Brain pericyte (primary cell): ENCODE data around the gene SMYD3.

ENCODE experiments used
- DNase-seq: peaks from one replicate; pipeline ENCODE4 v3.0.0-alpha.2; 2012; ENCODE audit warnings: low read depth, low spot score

The SMYD3 gene

DNA sequence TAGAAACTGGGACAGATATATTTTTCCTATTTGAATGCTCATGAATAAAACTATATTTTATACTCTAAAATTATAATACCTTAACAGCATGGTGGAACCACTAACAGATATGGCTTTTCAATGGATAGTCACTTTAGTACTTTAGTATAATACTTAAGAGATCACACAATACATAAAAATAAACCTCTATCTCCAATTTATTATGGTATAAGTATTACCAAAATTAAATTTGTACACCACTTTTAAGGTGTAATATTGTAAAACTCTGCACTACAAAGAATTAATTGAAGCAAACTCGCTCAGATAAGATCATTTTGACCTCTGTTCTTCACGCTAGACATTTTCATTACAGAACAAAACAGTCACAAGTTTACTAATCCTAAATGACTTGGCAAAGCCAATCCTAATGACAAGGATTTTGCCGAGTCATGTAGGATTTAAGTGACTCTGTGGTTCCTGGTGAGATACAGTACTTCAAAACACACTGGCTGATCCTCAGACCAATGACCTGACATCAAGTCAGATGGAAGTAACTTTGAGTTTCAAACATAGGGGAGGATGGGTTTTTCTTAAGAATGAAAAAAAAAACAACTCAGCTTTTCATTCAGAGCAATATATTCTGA is 200.6 kb downstream of the SMYD3 start:
- no peak for DNase-seq

DNA sequence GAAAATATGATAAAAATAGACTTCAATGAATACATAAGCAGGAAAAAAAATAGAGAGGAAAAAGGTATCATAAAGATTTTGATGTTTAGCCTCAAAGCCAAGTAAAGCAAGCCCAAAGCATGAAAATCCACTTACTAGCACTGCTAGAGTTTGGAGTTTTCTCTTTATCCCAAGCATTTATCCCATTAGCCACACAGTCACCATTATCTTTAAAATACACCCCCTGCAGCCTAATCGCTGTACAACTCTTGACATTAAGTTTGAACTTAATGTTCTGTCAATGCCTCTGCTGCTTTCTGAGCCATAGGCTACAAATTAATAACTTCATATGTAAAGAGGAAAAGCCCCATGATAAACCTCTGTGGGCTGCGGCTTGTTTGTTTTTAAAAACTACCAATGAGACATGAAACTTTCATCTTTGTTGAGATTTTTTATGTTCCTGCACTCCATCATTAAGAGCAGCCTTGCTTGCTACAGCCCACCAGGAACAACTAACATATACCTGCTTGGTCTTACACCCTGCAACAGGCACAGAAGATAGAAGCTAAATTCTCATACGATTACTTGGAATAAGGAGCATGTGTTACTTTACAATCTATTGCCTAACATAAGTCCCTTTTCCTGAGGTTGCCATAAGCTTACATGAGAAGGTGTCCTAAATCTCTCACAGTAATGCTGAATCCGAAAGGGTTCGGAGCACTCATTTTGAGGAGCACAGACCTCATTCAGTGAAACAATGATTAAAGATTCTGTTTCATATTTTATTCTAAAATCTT is 202.4 kb downstream of the SMYD3 start:
- no peak for DNase-seq

DNA sequence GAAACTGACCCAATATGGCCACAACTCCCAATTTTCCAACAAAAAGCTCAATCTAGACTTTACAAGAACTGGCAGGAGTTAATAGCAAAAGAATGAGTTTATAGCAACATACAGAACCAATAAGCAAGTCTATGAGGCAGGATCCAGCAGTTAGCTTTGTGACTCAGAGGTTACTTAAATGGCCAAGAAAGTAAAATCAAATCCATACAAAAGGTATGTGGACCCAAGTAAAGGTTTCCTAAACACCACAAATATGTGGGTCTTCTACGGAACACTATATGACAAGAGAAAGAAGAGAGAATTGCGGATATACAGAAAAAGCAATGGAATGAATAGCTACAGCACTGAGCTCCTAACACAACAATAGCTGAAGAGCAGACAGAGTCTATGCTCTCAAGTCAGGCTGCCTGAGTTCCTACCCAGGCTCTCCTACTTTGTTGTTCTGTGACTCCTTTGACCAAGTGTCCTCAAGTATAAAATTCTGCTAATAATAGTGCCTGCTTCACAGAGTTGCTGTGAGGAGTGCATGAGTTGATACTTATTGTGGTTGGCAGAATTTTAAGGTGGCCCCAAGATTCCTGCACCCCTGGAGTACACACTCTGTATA is 204.3 kb downstream of the SMYD3 start:
- no peak for DNase-seq

DNA sequence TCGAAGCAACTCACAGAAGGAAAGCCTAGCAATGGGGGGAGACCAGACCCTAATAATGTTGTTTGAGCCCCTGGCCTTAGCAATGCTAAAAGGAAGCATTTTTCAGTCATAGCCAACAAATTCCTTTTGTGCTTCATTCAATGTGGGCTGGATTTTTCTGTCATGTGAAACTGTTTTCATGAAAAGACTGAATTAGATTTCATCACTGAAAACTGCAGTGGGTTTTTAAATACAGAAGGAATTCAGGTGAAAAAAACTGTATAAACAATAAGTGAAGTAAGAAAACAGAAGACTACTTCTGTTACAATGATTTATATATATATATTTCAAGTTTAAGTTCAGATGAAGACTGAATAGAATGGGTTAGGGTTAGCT is 204.8 kb downstream of the SMYD3 start:
- DNase-seq, result no peak

DNA sequence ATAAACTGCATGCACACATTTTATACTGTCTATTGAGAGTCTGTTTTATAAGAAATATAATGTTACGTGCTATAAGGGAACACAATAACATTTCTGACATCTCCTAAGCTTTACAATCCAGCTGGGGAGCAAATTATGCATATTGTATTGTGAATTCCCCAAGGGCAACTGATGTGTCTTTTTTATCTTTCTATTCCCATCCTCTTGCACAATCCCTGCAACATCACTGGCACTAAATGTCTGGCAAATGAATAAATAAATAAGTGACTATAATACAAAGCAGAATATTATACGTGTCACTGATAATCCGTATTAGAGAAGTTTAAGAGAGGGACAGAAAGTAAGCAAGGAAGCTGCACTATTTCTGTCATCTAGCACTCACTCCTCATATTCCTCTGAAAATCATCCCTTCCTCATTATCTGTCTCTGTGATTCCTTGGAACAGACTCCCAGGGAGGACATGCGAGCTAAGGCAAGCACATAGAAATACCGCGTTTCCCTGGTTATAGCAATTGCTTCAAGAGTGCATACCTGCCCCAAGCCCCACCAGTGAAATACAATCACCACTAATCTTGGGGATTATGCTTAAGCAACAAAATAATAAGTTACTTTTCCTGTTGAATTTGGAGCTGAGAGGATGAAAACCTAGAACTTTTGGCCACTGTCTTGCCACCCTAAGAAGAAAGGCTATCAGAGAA is 205.4 kb downstream of the SMYD3 start:
- no peak for DNase-seq

DNA sequence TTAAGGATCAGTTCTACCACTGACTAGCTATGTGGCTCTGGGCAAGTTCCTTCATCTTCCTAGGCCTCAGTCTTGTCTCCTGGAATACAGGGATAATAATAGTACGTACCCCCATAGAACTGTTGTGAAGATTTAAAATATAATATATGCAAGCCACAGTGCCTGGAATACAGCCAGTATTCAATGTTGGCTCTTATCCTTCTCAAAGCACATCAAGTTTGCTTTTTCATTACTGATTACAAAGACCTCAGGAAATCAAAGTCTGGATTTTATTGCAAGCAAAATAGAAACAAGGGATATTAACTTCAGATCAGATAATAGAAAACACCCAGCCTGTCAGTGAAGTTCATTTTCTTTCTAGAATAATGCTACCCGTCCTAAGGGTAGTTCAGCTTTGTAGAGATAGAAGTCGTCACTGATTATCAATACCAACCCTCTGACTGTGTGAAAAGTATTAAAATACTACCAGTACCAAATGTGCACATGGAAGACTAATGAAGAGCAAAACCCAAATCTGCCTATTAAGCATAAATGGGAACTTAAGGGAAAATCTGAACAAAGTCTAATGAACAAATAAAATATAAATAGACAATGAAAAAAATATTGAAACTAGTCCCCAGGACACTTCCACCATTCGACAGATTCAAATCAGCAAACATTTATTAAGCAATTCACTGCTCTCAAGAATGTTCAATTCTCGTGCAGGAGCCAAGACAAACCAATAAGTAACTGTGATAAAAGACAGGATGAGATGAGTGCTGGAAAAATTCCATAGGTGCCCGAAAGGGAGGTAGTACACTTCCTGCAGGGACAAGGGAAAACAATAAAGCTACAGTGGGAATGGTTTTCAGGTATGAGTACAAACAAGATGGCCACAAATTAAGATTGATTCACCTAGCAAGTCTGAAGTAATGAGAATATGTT is 206.2 kb downstream of the SMYD3 start:
- no peak for DNase-seq

DNA sequence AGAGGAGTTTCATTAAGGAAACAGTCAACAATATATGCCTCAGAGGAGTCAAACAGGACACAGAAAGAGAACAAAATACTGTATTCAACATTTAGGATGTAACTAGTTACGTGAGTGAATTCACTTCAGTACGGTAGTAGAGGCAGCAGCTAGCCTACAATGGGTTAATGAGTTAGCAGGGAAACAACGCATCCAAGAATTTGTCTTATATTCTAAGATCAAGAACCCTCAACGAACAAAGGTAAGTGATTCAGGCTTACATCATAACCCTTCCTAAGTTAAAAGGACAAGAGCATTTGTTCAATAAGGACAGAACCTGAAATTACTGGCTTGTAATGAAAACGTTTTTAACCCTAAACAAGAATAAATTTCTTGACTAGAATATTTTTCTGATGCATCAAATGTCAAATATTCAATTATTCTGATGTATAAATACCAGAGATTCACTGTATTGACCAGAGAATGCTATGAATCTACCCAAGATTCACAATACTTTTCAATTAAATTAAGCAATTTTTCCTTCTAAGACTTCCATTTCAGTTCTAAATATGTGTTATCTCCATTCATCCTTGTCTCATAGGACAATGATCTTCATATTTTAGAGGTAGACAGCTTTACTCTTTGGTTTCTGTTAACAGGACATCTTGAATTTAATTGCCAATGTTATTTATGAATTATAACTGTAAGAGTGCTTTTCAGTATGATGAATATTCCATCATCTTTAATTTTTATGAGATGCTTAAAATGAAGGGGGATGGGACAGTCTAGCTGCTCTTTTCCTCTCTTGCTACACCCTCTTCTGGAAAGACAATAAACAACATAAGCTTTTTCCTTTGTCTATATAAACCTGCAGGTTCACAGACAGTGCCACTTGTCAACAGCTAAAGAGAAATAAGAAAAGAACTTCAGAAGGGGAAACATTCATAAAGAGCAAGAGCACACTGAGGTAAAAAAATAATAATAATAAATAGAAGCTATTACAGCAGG is 209.5 kb downstream of the SMYD3 start:
- no peak for DNase-seq

DNA sequence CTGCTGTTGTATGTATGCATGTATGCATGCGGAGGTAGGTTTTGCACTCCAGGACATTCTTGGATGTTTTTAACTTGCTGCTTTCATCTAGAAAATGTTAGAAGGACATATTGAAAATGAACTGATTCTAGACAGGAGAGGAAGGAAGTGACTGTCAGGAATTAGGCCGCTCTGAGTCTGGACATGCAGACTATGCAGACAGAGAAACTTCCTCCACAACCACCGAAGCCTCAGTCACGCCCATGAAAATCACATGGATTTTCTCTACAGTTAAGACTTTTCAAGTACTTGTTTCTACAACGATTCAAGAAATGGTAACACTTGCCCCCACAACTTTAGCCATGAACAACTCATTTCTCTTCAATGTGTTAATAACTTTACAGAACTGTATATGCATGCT is 211.1 kb downstream of the SMYD3 start:
- no peak for DNase-seq

DNA sequence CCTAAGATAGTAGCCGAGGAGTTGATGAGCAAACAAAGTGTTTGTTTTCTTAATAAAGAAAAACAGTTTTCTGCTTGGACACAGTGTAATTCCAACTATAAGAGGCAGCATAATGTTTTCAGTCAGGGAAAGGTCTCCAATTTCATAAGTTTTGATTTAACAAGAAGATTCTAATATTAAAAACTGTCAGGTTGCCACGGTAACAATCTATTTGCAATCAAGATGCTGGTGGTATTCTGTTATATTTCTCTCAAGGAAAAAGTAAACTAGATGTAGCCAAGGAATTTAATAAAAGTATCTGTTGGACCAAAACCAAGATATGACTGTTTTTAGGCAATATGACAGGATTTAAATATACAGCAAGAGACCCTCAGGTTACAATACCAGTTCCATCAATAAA is 211.7 kb downstream of the SMYD3 start:
- DNase-seq, result no peak

DNA sequence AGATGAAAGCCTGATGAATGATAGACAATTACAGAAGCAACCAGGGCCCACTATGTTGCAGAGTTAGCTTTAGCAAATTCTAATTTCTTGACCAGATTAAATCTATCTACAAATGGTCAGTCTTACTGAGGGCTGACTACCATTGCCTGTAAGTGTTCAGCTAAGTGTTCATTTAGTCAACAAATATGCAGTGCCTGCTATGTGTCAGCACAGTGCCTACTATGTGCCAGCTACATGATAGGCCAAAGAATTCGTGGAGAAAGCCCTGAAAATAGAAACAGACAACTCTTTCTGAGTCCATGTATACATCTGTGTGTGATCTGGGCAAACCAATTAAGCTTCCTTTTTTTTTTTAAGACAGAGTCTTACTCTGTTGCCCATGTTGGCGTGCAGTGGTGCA is 212.8 kb downstream of the SMYD3 start:
- no peak for DNase-seq

DNA sequence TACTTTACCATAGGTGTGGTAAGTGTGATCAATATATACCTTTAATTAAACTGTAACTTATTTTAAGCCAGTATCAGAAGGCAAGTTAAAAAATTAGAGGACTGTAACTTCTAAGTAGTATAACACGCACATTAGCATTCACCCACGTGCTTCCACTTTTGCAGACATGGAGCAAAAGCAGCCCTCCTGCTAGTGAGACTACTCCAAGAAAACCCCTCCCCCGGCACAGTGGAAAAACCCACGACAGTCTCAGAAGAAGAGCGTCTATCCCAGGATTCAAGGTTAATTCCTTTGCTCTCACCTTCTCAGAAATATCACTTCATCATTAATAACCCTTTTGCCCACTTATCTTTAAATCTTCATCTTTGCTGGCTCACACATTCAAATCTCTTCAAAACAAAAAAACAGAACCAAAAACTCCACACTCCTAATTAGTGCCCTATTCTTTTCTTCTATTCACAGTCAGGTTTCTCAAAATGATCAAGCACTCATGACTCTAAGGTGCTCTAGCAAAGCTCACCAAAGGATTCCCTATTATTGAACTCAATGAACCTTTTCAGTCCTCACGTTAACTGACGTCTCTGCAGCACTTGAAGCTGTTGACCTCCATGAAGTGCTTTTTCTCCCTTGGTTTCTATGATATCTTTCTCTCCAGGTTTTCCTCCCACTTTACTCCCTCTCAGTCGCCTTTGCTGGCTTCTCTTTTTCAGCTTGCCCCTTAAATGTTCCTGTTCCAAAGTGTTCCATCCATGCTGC is 213.5 kb downstream of the SMYD3 start:
- DNase-seq, result no peak

DNA sequence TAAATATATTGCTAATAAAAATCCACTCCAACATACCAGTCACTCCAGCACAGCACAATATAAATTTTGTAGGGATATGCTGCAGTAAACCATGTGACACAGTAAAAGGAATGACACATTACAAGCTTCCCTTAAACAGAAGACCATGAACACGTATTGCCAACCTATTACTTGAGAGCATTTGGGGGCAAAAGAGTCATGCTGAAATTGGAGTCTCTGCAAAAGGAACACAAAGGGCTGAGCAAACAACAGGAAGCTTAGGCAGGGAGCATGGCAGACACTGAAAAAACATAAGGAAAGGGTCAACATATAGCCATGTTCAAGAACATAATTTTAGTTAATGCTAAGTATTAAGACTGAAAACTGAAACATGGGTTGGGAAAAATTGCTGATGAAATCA is 214.5 kb downstream of the SMYD3 start:
- DNase-seq, result no peak

DNA sequence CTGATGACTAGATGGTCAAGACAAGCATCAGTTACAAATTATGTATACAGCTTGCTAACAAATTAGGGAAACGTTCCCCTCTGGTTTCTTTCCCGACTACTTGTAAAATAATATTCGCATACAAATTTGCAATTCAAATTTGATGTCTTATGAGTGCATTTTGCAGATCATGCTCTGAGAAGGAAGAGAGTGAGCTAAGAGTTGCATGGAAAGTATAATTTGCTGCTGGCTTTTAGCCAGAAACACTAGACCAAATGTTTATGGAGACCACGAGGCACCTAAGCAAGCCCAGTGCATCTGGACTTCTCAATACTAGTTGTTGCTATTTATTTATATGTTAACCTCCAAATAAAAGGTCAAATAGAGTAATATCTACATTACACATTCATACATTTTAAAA is 216.0 kb downstream of the SMYD3 start:
- no peak for DNase-seq

DNA sequence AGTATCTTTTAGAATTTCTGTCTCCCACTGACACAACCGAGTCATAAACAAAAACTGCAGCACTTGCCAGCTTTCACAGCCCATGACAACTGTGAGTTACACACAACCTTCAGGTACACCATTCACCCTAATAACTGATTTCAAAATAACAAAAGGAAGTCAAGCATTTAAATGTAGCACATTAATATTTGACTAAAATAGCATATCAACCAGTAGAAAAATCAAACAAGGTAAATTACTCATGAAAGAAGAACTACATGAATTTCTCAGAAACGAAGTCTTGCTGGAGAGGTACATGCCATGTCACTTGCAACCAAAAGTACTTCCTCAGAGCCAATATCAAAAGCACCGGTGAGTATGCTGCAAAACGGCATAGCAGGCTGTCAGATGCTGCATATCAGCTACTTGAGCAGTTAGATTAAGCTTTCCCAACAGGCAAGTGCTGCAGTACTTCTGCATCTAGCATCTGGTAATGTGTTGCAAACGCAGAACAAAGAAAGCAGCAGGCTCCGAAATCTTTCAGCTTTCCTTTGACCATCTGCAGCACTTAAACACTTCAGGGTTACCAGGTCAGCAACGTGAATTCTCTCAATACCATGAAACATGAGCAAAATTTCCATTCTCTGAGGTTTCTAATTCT is 223.2 kb downstream of the SMYD3 start:
- DNase-seq, result no peak

DNA sequence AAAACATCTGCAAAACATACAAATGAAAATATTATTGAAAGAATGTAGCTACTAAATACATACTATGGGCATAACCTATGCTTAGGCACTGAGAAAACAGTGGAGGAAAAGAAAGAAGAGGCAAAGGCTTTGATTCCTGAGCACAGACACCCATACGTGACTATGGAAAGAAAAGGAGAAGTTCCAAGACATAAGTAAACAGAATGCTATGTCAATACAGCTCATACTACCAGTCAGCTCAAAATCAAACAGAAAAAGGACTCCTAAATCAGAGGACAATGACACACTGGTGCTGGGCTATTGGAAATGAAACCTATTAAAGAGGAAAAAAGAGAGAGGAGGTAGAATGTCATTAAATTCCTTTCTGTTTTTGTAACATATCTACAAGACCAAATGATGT is 225.4 kb downstream of the SMYD3 start:
- DNase-seq, result no peak

DNA sequence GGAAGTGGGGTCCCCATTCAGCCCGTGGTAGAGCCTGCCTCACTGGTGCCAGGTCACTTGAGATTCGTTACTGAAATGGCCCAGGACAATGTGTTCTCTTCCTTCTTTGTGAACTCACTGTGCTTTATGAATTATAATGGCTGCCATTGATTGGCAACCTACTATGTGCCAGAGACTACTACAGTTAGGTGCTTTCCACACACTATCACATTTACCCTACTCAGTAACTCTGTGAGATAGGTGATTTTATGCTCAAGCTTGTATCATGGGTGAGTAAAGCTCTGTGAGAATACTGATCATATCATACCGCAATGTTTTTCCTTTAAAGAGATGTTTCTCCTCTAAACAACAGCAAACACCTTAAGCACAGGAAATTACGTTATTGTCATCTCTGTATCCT is 225.9 kb downstream of the SMYD3 start:
- no peak for DNase-seq

DNA sequence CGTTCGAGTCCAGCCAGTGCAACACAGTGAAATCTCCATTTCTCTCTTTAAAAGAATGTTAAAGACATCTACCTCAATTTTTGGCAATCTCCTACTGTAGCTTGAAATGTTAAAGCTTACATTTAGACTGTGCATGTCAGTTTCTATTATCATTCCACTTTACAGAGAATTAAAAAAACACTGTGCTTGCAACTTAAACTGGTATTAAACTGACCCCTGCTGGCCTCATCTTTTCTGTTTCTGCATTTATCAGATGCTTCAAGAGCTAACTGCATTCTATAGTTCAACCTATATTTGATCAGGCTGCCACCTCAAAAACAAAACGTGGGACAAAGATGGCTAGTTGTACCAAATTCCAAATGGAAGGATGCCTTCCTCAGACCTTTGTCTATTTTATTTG is 226.5 kb downstream of the SMYD3 start:
- DNase-seq, result no peak

DNA sequence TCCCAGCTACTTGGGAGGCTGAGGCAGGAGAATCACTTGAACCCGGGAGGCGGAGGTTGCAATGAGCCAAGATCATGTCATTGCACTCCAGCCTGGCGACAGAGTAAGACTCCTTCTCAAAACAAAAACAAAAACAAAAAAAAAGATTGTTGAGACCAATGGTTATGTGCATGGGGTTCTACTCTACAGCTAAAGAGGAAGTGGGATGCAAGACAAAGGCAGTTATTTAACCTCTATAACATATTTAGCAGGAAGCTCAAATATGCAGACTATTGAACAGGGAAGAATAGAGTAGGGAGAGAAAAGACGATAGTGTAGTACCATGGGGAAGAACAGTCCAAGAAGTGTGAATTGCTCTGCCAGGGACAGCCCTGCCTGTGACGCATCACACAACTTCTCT is 227.7 kb downstream of the SMYD3 start:
- DNase-seq, result no peak

DNA sequence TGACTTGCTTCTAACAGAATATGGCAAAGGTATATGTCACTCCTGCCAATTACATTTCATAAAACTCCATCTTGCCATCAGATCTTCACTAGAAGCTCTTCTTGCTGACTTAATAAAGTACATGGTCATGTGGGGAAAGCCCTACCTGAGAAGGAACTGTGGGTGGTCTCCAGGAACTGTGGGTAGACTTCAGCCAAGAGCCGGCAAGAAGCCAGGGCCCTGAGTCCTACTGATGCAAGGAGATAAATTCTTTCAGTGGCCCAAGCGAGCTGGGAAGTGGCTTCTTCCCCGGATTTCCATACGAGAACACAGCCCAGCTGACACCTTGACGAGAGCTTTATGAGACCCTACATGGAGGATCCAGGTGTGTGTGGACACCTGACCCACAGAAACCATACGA is 228.7 kb downstream of the SMYD3 start:
- no peak for DNase-seq
